ENCODE results near the gene DROSHA.
"Not testable (repeated sequence)": the region's sequence is repeated elsewhere in the genome, so short reads cannot be mapped to it uniquely, and the experiment has no call there.

DROSHA gene

DNA sequence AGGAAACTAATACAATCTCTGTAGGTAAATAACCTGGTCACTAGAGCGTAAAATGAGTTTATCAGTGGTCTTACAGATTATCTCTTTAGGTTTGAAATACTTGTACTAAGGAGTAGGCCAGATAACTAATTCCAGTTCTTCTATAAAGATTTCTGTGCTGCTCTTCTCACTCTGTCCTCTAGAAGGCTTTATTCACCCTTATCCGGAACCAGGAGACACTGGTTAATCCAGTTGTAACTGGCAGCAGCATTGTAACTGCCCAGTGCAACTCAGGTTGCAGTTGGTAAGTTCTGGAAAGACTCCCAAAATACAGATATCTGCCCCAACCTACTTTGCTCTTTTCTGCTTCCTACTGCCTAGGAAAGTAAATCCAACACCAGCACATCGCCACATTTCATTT, 20.0 kb upstream of the DROSHA start:
- Histone ChIP-seq H3K4me2 (ENCODE audit: low read depth, low read length) (no peak overlapping the region), H3K9me2 (replicated peaks; ENCODE audit: insufficient read depth, low read length) (no peaks in the 10 kb centered on the region), H3K79me2 (ENCODE audit: low read length) (no peaks in the 10 kb centered on the region), H3K4me1 (ENCODE audit: low read length) (no peaks in the 10 kb centered on the region), H4K20me1 (ENCODE audit: insufficient read depth, low read length) (no peaks in the 10 kb centered on the region), H3K27ac (ENCODE audit: low read length) (no peak overlapping the region), H3K27me3 (replicated peaks; ENCODE audit: insufficient read depth, low read length) (no peaks in the 10 kb centered on the region), H3K36me3 (replicated peaks; ENCODE audit: insufficient read depth, low read length) (peaks cover 3% of the 10 kb centered on the region; the same call in 1 of the 2 replicates), H3K9ac (ENCODE audit: low read length) (no peak overlapping the region), H3K9me3 (replicated peaks; ENCODE audit: insufficient read depth, low read length) (no peaks in the 10 kb centered on the region), H3K4me3 (ENCODE audit: low read length) (no peak overlapping the region), H3F3A (ENCODE audit: insufficient read depth, low read length) (no peaks in the 10 kb centered on the region), H2AFZ (ENCODE audit: low read length) (no peak overlapping the region)
- DNase-seq, result no peak
- TF ChIP-seq, protein P1, sequence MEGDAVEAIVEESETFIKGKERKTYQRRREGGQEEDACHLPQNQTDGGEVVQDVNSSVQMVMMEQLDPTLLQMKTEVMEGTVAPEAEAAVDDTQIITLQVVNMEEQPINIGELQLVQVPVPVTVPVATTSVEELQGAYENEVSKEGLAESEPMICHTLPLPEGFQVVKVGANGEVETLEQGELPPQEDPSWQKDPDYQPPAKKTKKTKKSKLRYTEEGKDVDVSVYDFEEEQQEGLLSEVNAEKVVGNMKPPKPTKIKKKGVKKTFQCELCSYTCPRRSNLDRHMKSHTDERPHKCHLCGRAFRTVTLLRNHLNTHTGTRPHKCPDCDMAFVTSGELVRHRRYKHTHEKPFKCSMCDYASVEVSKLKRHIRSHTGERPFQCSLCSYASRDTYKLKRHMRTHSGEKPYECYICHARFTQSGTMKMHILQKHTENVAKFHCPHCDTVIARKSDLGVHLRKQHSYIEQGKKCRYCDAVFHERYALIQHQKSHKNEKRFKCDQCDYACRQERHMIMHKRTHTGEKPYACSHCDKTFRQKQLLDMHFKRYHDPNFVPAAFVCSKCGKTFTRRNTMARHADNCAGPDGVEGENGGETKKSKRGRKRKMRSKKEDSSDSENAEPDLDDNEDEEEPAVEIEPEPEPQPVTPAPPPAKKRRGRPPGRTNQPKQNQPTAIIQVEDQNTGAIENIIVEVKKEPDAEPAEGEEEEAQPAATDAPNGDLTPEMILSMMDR (IDR thresholded peaks at IDR 0.05; ENCODE audit: low read length), result no peak
- TF ChIP-seq EZH2phosphoT487 (IDR thresholded peaks at IDR 0.05; ENCODE audit: low read length) (no peak), EZH2 (optimal IDR thresholded peaks at IDR 0.05; ENCODE audit: low read depth, low read length) (no peak)

DNA sequence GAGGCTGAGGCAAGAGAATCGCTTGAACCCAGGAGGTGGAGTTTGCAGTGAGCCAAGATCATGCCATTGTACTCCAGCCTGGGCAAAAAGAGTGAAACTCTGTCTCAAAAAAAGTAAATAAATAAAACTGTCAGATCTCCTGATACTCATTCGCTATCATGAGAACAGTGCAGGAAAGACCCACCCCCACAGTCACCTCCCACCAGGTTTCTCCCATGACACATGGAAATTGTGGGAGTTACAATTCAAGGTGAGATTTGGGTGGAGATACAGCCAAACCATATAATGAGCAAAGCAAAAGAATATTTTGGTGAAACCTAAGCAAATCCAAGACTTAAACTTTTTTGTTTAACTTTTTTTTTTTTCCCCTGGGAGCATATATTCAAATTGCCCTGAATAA, 17.2 kb upstream of the DROSHA start:
- H3K4me2 ChIP-seq (ENCODE audit: low read depth, low read length); H3K9ac ChIP-seq (ENCODE audit: low read length); H3K9me3 ChIP-seq (replicated peaks; ENCODE audit: insufficient read depth, low read length); H3K9me2 ChIP-seq (replicated peaks; ENCODE audit: insufficient read depth, low read length); H3K27me3 ChIP-seq (replicated peaks; ENCODE audit: insufficient read depth, low read length); DNase-seq; H3K4me1 ChIP-seq (ENCODE audit: low read length); H3K27ac ChIP-seq (ENCODE audit: low read length); H3K4me3 ChIP-seq (ENCODE audit: low read length); H3F3A ChIP-seq (ENCODE audit: insufficient read depth, low read length); H3K79me2 ChIP-seq (ENCODE audit: low read length); H4K20me1 ChIP-seq (ENCODE audit: insufficient read depth, low read length); H3K36me3 ChIP-seq (replicated peaks; ENCODE audit: insufficient read depth, low read length); H2AFZ ChIP-seq (ENCODE audit: low read length): not testable (repeated sequence)

DNA sequence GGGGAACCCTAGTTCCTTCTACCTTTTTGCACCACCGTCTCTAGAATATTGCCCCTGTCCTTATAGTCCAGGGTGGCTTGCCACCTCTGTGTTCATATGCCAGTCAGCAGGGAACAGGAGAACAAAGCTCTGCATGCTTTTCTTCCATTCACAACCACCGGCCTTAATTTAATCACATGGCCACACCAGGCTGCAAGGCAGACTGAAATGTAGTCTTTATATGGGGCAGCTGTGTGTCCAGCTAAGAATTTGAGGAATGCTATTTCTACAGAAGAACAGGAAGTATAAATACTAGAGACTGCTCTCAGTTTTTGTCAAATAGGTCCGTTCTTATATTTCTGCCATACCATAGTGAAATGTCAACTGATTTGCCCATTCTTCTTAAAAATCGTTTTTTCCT, 6.0 kb upstream of the DROSHA start:
- Histone ChIP-seq H3K9me3 (replicated peaks; ENCODE audit: insufficient read depth, low read length) (no peaks in the 10 kb centered on the region), H3K9ac (ENCODE audit: low read length) (no peak overlapping the region), H3K9me2 (replicated peaks; ENCODE audit: insufficient read depth, low read length) (no peaks in the 10 kb centered on the region), H3K79me2 (ENCODE audit: low read length) (peaks cover 37% of the 10 kb centered on the region), H3K27me3 (replicated peaks; ENCODE audit: insufficient read depth, low read length) (no peaks in the 10 kb centered on the region), H3F3A (ENCODE audit: insufficient read depth, low read length) (no peaks in the 10 kb centered on the region), H3K4me1 (ENCODE audit: low read length) (peaks cover 9% of the 10 kb centered on the region), H3K27ac (ENCODE audit: low read length) (no peak overlapping the region), H4K20me1 (ENCODE audit: insufficient read depth, low read length) (0 out of 2 replicates have a peak, but pooled peaks cover 4% of the 10 kb centered on the region), H3K4me3 (ENCODE audit: low read length) (no peak overlapping the region), H2AFZ (ENCODE audit: low read length) (no peak overlapping the region), H3K4me2 (ENCODE audit: low read depth, low read length) (no peak overlapping the region), H3K36me3 (replicated peaks; ENCODE audit: insufficient read depth, low read length) (peaks cover 17% of the 10 kb centered on the region; the same call in 1 of the 2 replicates)
- TF ChIP-seq EZH2phosphoT487 (IDR thresholded peaks at IDR 0.05; ENCODE audit: low read length), result no peak
- TF ChIP-seq, protein P1 (IDR thresholded peaks at IDR 0.05; ENCODE audit: low read length), result no peak
- no peak for TF ChIP-seq EZH2 (optimal IDR thresholded peaks at IDR 0.05; ENCODE audit: low read depth, low read length)
- DNase-seq, result no peak

DNA sequence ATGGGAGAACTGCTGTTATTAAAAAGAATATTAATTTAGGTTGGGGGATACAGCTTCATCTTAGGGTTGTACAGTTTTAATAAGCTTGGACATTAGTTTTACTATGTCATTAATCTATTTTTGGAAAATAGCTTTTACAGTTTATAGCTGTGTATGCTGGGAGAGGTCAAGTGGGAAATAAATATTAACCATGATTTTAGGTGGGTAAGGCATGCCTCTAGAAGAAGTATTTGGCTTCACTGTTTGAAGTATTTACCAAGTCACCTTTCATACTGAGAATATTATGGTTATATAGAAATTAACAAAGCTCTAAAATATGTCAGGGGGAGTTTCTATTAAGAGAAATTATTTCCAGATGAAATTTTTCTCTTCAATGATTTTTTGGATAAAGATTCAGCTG, 5.5 kb upstream of the DROSHA start:
- peaks cover 13% of the 10 kb centered on the region; the same call in 1 of the 2 replicates for H3K36me3 ChIP-seq (replicated peaks; ENCODE audit: insufficient read depth, low read length)
- no peak overlapping the region for H3K9ac ChIP-seq (ENCODE audit: low read length)
- no peak overlapping the region for H3K4me3 ChIP-seq (ENCODE audit: low read length)
- 0 out of 2 replicates have a peak, but pooled peaks cover under 1% of the 10 kb centered on the region for H4K20me1 ChIP-seq (ENCODE audit: insufficient read depth, low read length)
- H3K4me1 ChIP-seq (ENCODE audit: low read length), result peaks cover 9% of the 10 kb centered on the region
- H3F3A ChIP-seq (ENCODE audit: insufficient read depth, low read length), result peaks cover 5% of the 10 kb centered on the region; the same call in 1 of the 2 replicates
- no peaks in the 10 kb centered on the region for H3K27me3 ChIP-seq (replicated peaks; ENCODE audit: insufficient read depth, low read length)
- TF ChIP-seq EZH2 (optimal IDR thresholded peaks at IDR 0.05; ENCODE audit: low read depth, low read length) (no peak), EZH2phosphoT487 (IDR thresholded peaks at IDR 0.05; ENCODE audit: low read length) (no peak)
- TF ChIP-seq, protein P1 (IDR thresholded peaks at IDR 0.05; ENCODE audit: low read length), result no peak
- no peak overlapping the region for H3K4me2 ChIP-seq (ENCODE audit: low read depth, low read length)
- no peak overlapping the region for H2AFZ ChIP-seq (ENCODE audit: low read length)
- no peak overlapping the region for H3K27ac ChIP-seq (ENCODE audit: low read length)
- H3K9me2 ChIP-seq (replicated peaks; ENCODE audit: insufficient read depth, low read length), result no peaks in the 10 kb centered on the region
- H3K79me2 ChIP-seq (ENCODE audit: low read length), result peaks cover 41% of the 10 kb centered on the region
- DNase-seq, result no peak
- H3K9me3 ChIP-seq (replicated peaks; ENCODE audit: insufficient read depth, low read length), result no peaks in the 10 kb centered on the region

All from MM.1S (cell line).